ENCODE measurements around the gene CLIP2. TPM values are rescaled to one million over a fixed set of nuclear protein-coding genes. Genes with fewer than 3 reads are reported as not detected.
"Not testable (repeated sequence)": the region's sequence is repeated elsewhere in the genome, so short reads cannot be mapped to it uniquely, and the experiment has no call there.

Gene CLIP2
- total RNA-seq, 1 experiment from 2014 or later: 26.2 TPM

GRCh38 chr7:74338366-74339108 lies 49.3 kb downstream of the CLIP2 start:
- Histone ChIP-seq H3K9me3 (ENCODE audit: low read length) (no peaks in the 10 kb centered on the region), H3K4me1 (ENCODE audit: insufficient read depth, low read length) (peaks cover 3% of the 10 kb centered on the region; the same call in 1 of the 2 replicates), H3K79me2 (ENCODE audit: low read length) (no peaks in the 10 kb centered on the region), H3F3A (ENCODE audit: low read length, unreplicated experiment) (no peaks in the 10 kb centered on the region), H4K20me1 (ENCODE audit: low read length) (no peaks in the 10 kb centered on the region), H3K27me3 (ENCODE audit: low read length) (no peaks in the 10 kb centered on the region), H3K9ac (ENCODE audit: low read length) (no peak overlapping the region), H3K27ac (ENCODE audit: low read length) (no peak overlapping the region), H3K9me2 (replicated peaks; ENCODE audit: low read length) (no peaks in the 10 kb centered on the region), H3K4me2 (ENCODE audit: low read length) (no peak overlapping the region), H3K4me3 (ENCODE audit: low read length) (no peak overlapping the region), H3K36me3 (ENCODE audit: low read depth, low read length) (no peaks in the 10 kb centered on the region), H2AFZ (ENCODE audit: low read length) (no peak overlapping the region)
- TF ChIP-seq EZH2phosphoT487 (IDR thresholded peaks at IDR 0.05; ENCODE audit: borderline replicate concordance, low read length) (no peak), EZH2 (IDR thresholded peaks at IDR 0.05; ENCODE audit: low read length, unreplicated experiment) (no peak), CTCF (conservative IDR thresholded peaks at IDR 0.05; ENCODE audit: low read depth, low read length) (no peak)
- ChIA-PET POLR2A (ENCODE audit: unreplicated experiment) (no interaction called here), CTCF (no interaction called here)
- no peak for DNase-seq
- no peak for ATAC-seq
- intact Hi-C loops (cut with micrococcal nuclease): no loop called here
- no TSS peak for BruUV-seq (replicated peaks)

- H3K4me2 ChIP-seq (ENCODE audit: low read length); POLR2A ChIA-PET (ENCODE audit: unreplicated experiment); H3K79me2 ChIP-seq (ENCODE audit: low read length); H3F3A ChIP-seq (ENCODE audit: low read length, unreplicated experiment); H3K4me3 ChIP-seq (ENCODE audit: low read length); H3K27me3 ChIP-seq (ENCODE audit: low read length); H4K20me1 ChIP-seq (ENCODE audit: low read length); CTCF ChIA-PET; H2AFZ ChIP-seq (ENCODE audit: low read length); H3K9me2 ChIP-seq (replicated peaks; ENCODE audit: low read length); ATAC-seq; DNase-seq; H3K36me3 ChIP-seq (ENCODE audit: low read depth, low read length); intact Hi-C loops (cut with micrococcal nuclease); BruUV-seq (replicated peaks); H3K9ac ChIP-seq (ENCODE audit: low read length); H3K27ac ChIP-seq (ENCODE audit: low read length); H3K9me3 ChIP-seq (ENCODE audit: low read length): not testable (repeated sequence)
- peaks cover 10% of the 10 kb centered on the region for H3K4me1 ChIP-seq (ENCODE audit: insufficient read depth, low read length)
Observed at GRCh38 chr7:74339648-74340047, 50.4 kb downstream of the CLIP2 start.

DNA sequence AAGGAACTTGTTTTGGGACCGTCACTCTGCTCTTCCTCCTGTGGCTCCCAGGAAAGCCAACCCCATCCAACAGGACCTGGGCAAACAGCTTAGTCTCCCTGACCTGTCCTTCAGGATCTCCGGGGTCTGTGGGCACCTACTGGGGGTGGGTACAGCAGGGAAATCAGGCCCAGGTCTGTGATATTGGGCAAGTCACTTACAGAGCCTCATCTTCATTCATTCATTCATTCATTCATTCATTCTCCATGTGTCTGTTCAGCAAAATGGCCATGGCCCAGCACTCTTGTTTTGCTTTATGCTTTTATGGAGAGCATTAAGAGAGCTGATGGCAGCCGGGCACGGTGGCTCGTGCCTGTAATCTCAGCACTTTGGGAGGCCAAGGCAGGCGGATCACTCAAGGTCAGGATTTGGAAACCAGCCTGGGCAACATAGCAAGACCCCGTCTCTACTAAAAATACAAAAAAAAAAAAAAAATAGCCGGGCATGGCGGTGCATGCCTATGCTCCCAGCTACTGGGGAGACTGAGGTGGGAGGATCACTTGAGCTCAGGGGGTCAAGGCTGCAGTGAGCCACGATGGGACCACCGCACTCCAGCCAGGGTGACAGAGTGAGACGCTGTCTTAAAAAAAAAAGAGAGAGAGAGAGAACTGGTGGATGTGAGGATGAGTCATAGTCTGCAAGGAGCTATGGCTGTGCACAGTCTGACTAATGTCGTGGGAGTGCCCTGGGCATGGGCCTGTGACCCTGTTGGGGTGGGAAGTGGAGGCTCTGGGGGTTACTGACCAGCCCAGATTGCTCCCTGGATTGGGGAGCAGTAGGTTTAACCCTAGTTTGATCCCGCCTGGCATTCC lies 54.3 kb downstream of the CLIP2 start:
- DNase-seq (peak; percentile 78), ATAC-seq (peak; percentile 98)
- POLR2A ChIA-PET (ENCODE audit: unreplicated experiment): interaction anchor here (0.6 kb wide), 1 partner anchor 17 kb away, joined by 5 read pairs; no protein-coding TSS in a partner anchor
- Histone ChIP-seq H3K9me3 (ENCODE audit: low read length) (no peaks in the 10 kb centered on the region), H3K9me2 (replicated peaks; ENCODE audit: low read length) (no peaks in the 10 kb centered on the region), H3K9ac (ENCODE audit: low read length) (peak overlapping the region; percentile 27; the same call in 1 of the 2 replicates), H2AFZ (ENCODE audit: low read length) (no peak overlapping the region), H3K27me3 (ENCODE audit: low read length) (no peaks in the 10 kb centered on the region), H3K27ac (ENCODE audit: low read length) (peak overlapping the region; percentile 78), H3K36me3 (ENCODE audit: low read depth, low read length) (no peaks in the 10 kb centered on the region), H3F3A (ENCODE audit: low read length, unreplicated experiment) (no peaks in the 10 kb centered on the region), H3K4me1 (ENCODE audit: insufficient read depth, low read length) (peaks cover 10% of the 10 kb centered on the region), H3K79me2 (ENCODE audit: low read length) (no peaks in the 10 kb centered on the region), H3K4me3 (ENCODE audit: low read length) (no peak overlapping the region), H4K20me1 (ENCODE audit: low read length) (no peaks in the 10 kb centered on the region), H3K4me2 (ENCODE audit: low read length) (peak overlapping the region; percentile 66)
- no TSS peak for BruUV-seq (replicated peaks)
- intact Hi-C loops (cut with micrococcal nuclease): no loop called here
- no peak for TF ChIP-seq EZH2 (IDR thresholded peaks at IDR 0.05; ENCODE audit: low read length, unreplicated experiment)
- no peak for TF ChIP-seq EZH2phosphoT487 (IDR thresholded peaks at IDR 0.05; ENCODE audit: borderline replicate concordance, low read length)
- no peak for TF ChIP-seq CTCF (conservative IDR thresholded peaks at IDR 0.05; ENCODE audit: low read depth, low read length)
- CTCF ChIA-PET: interaction anchor here (0.6 to 0.7 kb wide), 2 partner anchors 57 to 71 kb away, joined by 3 to 4 read pairs; no protein-coding TSS in a partner anchor

All from PC-3 (cell line).